Type B pancreatic cell (in vitro differentiated cells): ENCODE measurements around the gene PER3. TPM values are rescaled to one million over a fixed set of nuclear protein-coding genes. Genes with fewer than 3 reads are reported as not detected.

Experiments
- DNase-seq: peaks from one replicate; pipeline ENCODE4 v3.0.0; 2021; ENCODE audit warnings: mixed read lengths; ENCODE audit not compliant: unreplicated experiment; ENCODE audit errors: extremely low spot score
- H3K27ac Mint-ChIP-seq: 2 replicates; pipeline ENCODE4 v1.8.0; 2021; ENCODE audit warnings: mild to moderate bottlenecking, mixed read lengths
- H3K27me3 Mint-ChIP-seq: 2 replicates; pipeline ENCODE4 v1.8.0; 2021; ENCODE audit warnings: mixed read lengths
- H3K36me3 Mint-ChIP-seq: 2 replicates; pipeline ENCODE4 v1.8.0; 2021; ENCODE audit warnings: mixed read lengths
- H3K4me1 Mint-ChIP-seq: one replicate; pipeline ENCODE4 v1.8.0; 2021; ENCODE audit warnings: mixed read lengths; ENCODE audit not compliant: unreplicated experiment
- H3K4me3 Mint-ChIP-seq: 2 replicates; pipeline ENCODE4 v1.8.0; 2021; ENCODE audit warnings: mild to moderate bottlenecking, mixed read lengths
- H3K9me3 Mint-ChIP-seq: 2 replicates; pipeline ENCODE4 v1.8.0; 2021; ENCODE audit warnings: mixed read lengths
- total RNA-seq: library from RNA; stranded (reverse); gene quantifications from 2 replicates; pipeline ENCODE4 v1.2.1, GENCODE V29; 2021; ENCODE audit warnings: low replicate concordance
- TF ChIP-seq, protein P1 (sequence below): fragments of 200-600 bp; sonication (generic); conservative IDR thresholded peaks from 2 replicates; pipeline ENCODE4 v1.5.0; 2021; ENCODE audit warnings: antibody characterized with exemption, mild to moderate bottlenecking

Gene PER3
- total RNA-seq, 1 donor from 2014 or later = 7.1 TPM

GRCh38 chr1:7856345-7856744 lies 72.3 kb downstream of the PER3 start:
- H3K9me3 Mint-ChIP-seq = no peaks in the 10 kb centered on the region
- H3K4me3 Mint-ChIP-seq = no peak overlapping the region
- H3K4me1 Mint-ChIP-seq = peaks cover 11% of the 10 kb centered on the region
- DNase-seq = no peak
- peaks cover 18% of the 10 kb centered on the region for H3K27me3 Mint-ChIP-seq
- H3K27ac Mint-ChIP-seq = no peak overlapping the region
- H3K36me3 Mint-ChIP-seq = no peaks in the 10 kb centered on the region
- TF ChIP-seq, protein P1, sequence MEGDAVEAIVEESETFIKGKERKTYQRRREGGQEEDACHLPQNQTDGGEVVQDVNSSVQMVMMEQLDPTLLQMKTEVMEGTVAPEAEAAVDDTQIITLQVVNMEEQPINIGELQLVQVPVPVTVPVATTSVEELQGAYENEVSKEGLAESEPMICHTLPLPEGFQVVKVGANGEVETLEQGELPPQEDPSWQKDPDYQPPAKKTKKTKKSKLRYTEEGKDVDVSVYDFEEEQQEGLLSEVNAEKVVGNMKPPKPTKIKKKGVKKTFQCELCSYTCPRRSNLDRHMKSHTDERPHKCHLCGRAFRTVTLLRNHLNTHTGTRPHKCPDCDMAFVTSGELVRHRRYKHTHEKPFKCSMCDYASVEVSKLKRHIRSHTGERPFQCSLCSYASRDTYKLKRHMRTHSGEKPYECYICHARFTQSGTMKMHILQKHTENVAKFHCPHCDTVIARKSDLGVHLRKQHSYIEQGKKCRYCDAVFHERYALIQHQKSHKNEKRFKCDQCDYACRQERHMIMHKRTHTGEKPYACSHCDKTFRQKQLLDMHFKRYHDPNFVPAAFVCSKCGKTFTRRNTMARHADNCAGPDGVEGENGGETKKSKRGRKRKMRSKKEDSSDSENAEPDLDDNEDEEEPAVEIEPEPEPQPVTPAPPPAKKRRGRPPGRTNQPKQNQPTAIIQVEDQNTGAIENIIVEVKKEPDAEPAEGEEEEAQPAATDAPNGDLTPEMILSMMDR = no peak

GRCh38 chr1:7857000-7857399 lies 72.9 kb downstream of the PER3 start:
- no peaks in the 10 kb centered on the region for H3K9me3 Mint-ChIP-seq
- H3K4me1 Mint-ChIP-seq = peaks cover 11% of the 10 kb centered on the region
- peaks cover 16% of the 10 kb centered on the region for H3K27me3 Mint-ChIP-seq
- no peak overlapping the region for H3K4me3 Mint-ChIP-seq
- no peak overlapping the region for H3K27ac Mint-ChIP-seq
- no peaks in the 10 kb centered on the region for H3K36me3 Mint-ChIP-seq
- TF ChIP-seq, protein P1 = no peak
- DNase-seq = no peak

DNA sequence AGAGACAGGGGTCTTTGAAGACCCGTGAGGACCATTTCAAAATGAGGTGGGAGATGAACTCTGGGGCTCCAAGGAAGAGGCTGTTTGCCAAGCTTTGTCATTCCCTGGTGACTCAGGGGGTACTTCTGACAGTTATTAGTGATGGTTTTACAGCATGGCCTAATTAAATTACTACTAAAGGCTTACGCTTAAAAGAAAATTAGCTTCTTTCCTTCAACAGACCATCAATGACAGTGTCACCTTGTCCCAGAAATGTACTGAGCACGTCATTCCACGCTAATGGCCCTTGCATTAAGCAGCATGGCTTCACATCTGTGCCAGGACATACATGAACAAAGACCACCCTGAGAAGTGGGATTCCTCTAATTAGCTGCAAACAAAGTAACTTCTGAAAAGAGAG lies 73.9 kb downstream of the PER3 start:
- H3K9me3 Mint-ChIP-seq = no peaks in the 10 kb centered on the region

GRCh38 chr1:7859406-7859805 lies 75.3 kb downstream of the PER3 start:
- TF ChIP-seq, protein P1 = no peak
- Mint-ChIP-seq H3K27me3 (peaks cover 8% of the 10 kb centered on the region), H3K9me3 (no peaks in the 10 kb centered on the region), H3K36me3 (no peaks in the 10 kb centered on the region), H3K4me1 (no peaks in the 10 kb centered on the region), H3K4me3 (no peak overlapping the region), H3K27ac (no peak overlapping the region)
- no peak for DNase-seq

More for the DNA sequence above, 73.9 kb downstream of the PER3 start:
- H3K4me1 Mint-ChIP-seq = peaks cover 5% of the 10 kb centered on the region
- H3K27me3 Mint-ChIP-seq = peaks cover 12% of the 10 kb centered on the region
- no peak overlapping the region for H3K4me3 Mint-ChIP-seq
- no peaks in the 10 kb centered on the region for H3K36me3 Mint-ChIP-seq
- TF ChIP-seq, protein P1 = no peak
- no peak for DNase-seq
- no peak overlapping the region for H3K27ac Mint-ChIP-seq

DNA sequence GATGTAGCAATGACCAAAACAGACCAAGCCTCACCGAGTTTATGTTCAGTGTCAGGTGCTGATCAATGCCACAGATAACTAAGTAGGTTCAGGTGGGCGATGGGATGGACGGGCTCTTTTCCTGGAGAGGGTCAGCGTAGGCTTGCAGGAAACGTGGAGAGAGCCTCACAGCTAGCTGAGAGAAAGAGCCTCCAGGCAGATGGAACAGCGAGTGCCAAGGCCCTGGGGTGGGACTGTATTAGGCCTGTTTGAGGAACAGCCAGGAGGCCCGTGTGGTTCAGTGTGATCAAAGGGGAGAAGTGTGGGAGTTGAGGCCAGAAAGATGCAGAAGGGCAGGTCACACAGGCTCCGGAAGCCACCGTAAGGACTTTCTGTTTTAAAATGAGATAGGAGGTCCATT lies 76.0 kb downstream of the PER3 start:
- H3K36me3 Mint-ChIP-seq = no peaks in the 10 kb centered on the region
- H3K27me3 Mint-ChIP-seq = peaks cover 8% of the 10 kb centered on the region
- H3K27ac Mint-ChIP-seq = no peak overlapping the region
- DNase-seq = no peak
- TF ChIP-seq, protein P1 = no peak
- H3K9me3 Mint-ChIP-seq = no peaks in the 10 kb centered on the region
- H3K4me1 Mint-ChIP-seq = no peaks in the 10 kb centered on the region
- H3K4me3 Mint-ChIP-seq = no peak overlapping the region

DNA sequence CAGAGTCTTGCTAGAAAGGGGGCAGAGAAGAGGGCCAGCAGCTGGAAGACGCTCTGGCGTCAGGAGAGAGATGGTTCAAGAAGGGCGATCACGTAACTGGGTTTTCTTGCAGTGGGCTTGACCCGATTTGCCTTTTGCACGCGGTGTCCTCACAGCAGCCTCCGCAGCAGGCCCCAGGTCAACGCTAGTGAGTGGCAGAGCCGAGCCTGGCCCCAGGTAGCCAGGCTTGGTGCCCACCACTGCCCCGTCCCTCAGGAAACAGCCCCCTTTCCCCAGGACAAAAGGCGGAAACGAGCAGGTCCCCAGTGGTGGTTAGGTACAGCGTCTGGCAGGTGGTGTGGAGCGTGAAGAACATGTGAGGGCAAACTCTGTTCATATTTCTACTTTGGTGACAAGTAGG lies 77.4 kb downstream of the PER3 start:
- no peak for DNase-seq
- no peaks in the 10 kb centered on the region for H3K36me3 Mint-ChIP-seq
- TF ChIP-seq, protein P1 = no peak
- no peak overlapping the region for H3K4me3 Mint-ChIP-seq
- H3K4me1 Mint-ChIP-seq = no peaks in the 10 kb centered on the region
- H3K27me3 Mint-ChIP-seq = peaks cover 3% of the 10 kb centered on the region
- H3K27ac Mint-ChIP-seq = no peak overlapping the region
- H3K9me3 Mint-ChIP-seq = no peaks in the 10 kb centered on the region
